GM18868 (cell line): ENCODE measurements around the gene KDM1B.
"Not testable (repeated sequence)": the region's sequence is repeated elsewhere in the genome, so short reads cannot be mapped to it uniquely, and the experiment has no call there.

Experiments used
- ATAC-seq: cut with Tn5 transposase; IDR thresholded peaks from one replicate; pipeline ENCODE4 v1.9.1; 2021; ENCODE audit warnings: mild to moderate bottlenecking, moderate library complexity; ENCODE audit not compliant: unreplicated experiment

The KDM1B gene

DNA sequence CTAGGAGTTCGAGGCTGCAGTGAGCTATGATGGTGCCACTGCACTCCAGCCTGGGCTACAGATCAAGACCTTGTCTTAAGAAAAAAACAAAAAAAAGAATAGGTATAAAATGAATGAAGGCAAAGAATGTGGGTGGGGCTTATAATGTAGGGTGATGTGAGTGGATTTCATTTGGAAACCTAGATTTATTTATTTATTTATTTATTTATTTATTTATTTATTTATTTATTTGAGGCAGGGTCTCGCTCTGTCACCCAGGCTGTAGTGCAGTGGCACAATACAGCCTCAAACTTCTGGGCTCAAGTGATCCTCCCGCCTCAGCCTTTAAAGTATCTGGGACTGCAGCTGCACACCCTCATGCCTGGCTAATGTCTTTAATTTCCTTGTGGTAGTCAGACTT is 3.8 kb upstream of the KDM1B start:
- not testable (repeated sequence) for ATAC-seq

GRCh38 chr6:18151801-18152200 is 3.4 kb upstream of the KDM1B start:
- ATAC-seq: no peak

DNA sequence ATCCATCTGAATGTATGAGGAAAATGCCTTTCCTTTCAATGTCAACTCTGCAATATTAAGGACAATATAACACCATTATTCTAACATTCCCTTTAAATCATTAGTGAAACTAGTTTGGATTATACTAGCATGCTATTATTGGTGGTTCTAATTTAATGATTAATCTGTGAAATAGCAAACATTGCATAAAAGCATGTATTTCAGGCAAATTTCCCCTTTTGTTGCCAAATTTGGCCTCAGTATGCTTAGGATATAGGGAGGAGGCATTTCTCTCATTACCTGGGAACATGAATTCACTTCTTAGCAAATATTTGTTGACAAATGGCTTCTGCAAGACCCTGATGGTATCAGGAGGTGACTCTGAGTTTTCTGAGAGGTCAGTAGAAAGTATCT is 1.9 kb upstream of the KDM1B start:
- ATAC-seq: no peak

DNA sequence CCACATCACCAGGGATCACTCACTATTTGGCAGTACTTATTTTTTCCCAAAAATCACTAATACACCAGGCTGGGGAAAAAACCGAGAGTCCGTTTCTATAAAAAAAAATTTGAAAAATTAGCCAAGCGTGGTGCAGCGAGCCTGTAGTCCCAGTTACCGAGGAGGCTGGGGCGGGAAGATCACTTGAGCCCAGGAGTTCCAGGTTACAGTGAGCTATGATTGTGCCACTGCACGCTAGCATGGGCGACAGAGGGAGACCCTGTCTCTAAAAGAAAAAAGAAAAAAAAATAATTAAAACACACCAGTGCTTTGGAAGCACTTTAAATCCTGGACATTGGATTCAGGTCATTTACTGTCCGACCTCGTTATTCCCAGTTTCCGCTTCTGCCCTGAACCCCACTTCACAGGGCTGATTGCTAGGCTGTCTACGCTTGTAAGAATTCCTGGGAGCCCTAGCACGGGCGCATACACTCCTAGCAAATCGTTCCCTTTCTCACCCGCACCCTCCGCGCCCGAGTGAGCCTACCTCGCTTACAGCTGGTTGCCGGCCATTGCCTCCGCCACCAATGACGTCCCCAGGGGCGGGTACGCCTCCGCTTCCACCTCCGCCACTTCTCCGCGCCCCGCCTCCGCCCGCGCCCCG is 594 bp upstream of the KDM1B start, which contains the start of gene TPMT:
TPMT (minus strand) TSS at position 571 of the 643 bp plus-strand sequence. CDS start 5,950 bp downstream, outside the sequence.
- ATAC-seq: peak; percentile 40

DNA sequence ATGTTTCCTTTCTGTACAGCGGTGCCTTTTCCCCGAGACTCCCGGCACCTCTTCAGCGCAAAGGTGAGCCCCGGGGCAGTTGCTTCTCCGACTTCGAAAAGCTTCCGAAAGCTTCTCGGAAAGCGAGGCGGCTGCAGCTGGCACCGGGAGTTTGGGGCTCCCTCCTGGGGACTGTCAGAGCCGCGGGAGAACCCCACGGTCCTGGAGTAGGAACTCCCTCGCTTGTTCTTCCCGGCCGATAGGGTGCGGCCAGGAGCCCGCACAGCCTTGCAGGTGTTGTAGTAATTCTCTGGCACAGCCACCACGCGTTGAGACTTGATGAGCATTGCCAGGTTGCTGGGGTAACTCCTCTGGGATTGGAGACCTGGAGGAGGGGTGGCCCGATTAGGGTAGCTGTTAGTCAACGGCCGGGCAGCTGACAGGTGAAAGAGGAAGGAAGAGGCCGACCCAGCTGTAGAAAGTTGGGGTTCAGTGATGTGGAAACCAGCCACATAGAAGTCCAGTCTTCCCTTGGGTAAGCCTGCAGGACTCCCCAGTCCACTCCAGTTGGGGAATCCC is 721 bp downstream of the KDM1B start:
- peak; percentile 42 for ATAC-seq

- no peak for ATAC-seq
Observed at GRCh38 chr6:18160911-18161310, 5.7 kb downstream of the KDM1B start.

DNA sequence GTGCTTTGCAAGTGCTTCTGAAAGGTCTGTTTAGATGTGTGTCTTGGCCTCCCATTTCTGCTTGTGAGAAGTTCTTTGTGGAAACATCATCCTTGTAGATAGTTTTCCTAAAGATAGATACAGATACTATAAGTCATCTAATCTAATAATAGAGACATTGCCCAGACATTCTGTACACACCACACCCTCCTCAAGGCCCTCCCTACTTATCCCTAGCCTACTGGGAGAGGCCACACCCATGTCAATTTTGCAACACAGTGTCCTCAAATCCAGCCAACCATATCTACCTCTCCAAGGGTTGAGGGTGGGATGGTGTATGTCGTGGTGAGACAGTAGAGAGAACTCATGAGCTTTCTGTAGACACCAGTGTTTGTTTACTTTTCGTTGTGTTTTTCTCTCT is 6.2 kb downstream of the KDM1B start:
- no peak for ATAC-seq

DNA sequence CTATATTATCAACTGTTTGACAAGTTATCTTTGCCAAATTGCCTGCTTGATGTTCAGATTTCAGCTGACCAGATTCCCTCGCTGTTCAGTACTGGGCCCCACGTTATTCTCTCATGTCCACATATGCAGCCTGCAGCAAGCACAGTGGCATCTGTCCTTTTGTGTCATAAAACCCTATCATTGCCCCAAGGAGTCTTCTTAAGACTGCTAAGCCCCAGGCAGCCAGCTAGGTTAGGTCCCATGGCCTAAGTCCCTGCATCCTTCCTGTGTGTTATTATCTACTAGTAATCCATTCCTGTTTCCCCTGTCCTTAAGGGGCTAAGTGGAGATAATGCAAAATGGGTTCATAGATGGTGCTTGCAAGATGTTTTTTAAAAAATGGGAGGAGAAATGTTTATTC is 7.2 kb downstream of the KDM1B start:
- ATAC-seq: no peak

DNA sequence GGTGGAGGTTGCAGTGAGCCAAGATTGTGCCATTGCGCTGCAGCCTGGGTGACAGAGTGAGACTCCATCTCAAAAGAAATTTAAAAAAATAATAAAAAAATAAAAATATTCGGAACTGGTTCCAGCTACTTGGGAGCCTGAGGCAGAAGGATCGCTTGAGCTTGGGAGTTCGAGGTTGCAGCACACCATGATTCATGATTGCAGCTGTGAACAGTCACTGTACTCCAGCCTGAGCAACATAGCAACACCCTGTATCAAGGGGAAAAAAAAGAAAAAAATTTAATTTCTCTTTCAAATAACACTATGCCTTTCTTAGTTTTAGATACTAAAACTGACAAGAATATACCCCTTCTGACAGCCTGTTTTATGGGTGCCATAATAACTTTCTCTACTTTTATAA is 10.5 kb downstream of the KDM1B start:
- no peak for ATAC-seq

DNA sequence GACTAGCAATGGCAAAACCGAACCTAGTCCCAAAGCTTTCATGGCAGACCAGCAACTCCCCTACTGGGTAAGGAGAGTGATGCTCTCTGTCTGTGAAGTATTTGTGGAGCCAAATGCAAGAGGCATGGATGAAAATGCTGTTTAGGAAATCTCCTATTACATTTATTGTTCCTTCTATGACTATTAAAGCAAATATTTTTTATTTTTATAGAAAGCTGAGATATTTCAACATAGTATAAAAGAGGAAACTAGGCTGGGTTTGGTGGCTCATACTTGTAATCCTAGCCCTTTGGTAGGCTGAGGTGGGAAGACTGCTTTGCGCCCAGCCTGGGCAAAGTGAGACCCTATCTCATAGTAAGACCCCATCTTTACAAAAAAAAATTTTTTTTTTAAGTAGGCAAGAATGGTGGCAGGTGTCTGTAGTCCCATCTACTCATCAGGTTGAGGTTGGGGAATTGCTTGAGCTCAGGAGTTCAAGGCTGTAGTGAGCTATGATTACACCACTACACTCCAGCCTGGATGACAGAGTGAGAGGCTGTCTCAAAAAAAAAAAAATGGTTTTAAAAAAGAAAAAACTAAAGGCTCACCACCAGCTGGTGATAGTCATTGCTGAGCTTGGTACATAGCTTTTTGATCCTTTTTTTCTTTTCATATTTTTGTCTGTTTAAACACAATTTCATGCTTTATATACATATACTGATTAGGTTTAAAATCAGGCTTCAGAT is 11.3 kb downstream of the KDM1B start:
- ATAC-seq: no peak

DNA sequence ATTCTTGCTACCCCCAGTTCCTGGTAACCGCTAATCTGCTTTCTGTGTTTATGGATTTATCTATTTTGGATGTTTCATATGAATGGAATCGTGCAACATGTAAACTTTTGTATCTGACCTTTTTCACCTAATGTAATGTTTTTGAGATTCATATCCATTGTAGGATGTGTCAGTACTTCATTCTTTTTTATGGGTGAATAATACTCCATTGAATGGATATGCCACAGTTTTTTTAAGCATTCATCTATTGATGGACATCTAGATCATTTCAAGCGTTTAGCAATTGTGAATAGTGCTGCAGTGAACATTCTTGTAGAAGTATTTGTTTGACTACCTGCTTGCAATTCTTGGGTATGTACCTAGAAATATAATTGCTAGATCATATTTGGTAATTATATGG is 13.0 kb downstream of the KDM1B start:
- ATAC-seq: no peak

DNA sequence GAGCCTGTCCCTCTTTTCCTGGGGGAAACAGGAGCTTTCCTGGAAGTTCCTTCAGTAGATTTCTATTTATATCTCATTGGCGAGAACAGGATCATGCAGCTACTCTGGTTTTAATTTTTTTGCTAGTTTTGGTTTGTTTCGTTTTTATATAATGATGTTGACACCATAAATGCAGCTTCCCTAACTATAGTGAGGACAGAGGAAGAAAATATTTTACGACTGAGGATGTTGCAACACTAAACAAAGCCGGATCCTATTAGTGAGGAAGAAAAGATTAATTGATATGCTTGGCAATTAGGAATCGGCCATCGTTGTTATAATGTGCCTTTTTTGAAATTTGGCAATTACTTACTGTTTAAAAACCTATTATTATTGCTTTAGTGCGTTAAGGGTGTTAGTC is 16.6 kb downstream of the KDM1B start:
- no peak for ATAC-seq

DNA sequence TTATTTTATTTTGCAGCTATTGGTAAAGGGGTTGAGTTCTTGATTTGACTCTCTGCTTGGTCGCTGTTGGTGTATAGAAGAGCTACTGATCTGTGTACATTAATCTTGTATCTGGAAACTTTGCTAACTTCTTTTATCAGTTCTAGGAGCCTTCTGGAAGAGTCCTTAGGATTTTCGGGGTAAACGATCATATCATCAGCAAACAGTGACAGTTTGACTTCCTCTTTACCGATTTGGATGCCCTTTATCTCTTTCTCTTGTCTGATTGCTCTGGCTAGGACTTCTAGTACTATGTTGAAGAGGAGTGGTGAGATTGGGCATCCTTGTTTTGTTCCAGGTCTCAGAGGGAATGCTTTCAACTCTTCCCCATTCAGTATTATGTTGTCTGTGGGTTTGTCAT is 21.0 kb downstream of the KDM1B start:
- ATAC-seq: not testable (repeated sequence)

DNA sequence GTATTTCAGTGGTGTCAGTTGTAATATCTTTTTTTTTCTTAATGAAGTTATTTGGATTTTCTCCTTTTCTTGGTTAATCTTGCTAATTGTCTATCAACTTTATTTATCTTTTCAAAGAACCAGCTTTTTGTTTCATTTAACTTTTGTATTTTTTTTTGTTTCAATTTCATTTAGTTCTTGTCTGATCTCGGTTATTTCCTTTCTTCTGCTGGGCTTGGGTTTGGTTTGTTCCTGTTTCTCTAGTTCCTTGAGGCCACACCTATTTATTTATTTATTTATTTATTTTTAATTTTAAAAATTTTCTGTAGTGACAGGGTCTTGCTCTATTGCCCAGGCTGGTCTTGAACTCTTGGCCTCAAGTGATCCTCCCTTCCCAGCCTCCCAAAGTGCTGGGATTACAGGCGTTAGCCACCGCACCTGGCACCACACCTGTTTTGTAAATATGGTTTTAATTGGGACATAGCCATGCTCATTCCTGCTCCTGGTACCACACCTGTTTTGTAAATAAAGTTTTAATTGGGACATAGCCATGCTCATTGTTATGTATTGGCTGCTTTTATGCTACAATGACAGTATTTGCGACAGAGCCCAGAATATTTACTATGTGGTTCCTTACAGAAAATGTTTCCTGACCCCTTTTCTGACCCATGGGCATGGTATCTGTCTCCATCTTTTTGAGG is 22.2 kb downstream of the KDM1B start:
- ATAC-seq: no peak

DNA sequence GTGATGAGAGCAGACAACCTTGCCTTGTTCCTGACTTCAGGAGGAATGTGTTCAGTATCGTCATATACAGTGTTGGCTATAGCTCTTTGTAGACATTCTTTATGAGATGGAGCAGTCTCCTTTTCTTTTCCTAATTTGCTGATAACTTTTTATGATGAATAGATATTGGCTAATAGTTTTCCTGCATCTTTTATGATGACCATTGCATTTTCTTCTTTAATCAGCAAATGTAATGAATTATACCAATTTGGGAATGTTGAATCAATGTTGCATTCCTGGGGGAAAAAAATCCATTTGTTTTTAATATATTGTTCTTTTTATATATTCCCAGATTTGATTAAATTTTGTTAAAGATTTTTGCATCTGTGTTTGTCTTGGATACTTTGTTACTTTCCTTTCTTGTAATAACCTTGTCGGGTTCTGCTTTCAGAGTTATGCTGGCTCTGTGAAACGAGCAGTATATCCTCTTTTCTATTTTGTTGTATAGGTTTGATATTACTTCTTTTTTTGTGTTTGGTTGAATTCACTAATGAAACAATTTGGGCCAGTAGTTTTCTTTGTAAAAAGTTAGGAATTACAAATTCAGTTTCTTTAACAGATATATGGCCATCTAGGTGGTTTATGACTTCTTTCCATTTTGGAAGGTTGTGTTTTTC is 23.9 kb downstream of the KDM1B start:
- ATAC-seq: no peak

DNA sequence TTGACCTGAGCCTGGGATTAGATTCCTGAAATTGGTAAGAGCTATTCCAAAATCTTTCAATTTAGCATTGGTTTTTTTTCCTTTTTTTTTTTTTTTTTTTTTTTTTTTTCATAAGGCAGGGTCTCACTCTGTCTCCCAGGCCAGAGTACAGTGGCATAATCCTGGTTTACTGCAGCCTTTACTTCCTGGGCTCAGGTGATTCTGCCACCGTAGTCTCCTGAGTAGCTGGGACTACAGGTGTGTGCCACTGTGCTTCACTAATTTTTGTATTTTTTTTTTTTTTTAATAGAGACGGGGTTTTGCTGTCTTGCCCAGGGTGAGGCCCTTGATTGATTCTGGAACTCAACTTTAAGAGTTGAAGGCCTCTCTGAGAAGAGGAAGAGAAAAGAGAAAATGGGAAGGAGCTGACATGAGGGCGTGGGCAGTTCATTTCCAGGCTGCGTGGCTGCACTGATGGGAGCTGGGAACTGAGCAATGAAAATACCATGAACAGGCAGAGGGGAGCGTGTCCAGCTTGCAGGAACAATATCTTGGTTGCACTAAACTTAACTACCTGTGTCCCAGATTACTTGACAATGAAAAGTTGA is 24.6 kb downstream of the KDM1B start:
- no peak for ATAC-seq

DNA sequence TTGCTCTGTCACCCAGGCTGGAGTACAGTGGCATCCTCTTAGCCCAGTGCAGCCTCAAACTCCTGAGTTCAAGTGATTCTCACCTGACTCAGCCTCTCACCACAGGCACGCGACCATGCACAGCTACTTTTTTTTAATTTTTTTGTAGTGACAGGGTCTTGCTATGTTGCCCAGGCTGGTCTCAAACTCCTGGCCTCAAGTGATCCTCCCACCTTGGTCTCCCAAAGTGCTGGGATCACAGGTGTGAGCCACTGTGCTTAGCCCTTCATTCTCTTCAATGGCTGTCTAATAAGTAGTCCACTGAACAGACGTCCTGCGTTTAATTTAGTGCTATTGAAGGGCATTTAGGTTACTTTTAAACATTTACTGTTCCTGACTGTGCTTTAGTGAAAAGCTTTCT is 27.3 kb downstream of the KDM1B start:
- ATAC-seq: no peak

DNA sequence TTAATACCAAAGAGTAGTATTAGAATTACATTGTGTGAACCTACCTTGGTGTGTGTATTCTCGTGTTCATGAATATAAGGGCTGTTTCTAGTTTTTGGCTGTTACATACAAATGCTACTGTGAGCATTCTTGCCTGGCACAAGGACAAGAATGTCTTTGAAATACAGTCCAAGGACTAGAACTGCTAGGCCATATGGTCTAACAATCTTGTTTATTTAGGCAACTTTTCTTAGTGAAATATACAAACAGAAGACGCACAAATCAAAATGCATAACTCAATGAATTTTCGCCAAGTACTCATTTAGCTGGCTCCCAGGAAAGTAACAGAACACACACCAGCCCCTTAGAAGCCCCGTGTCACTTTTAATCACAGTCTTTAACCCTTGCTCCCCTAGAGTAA is 28.5 kb downstream of the KDM1B start:
- ATAC-seq: no peak

GRCh38 chr6:18185624-18186023 is 30.4 kb downstream of the KDM1B start:
- no peak for ATAC-seq

GRCh38 chr6:18186033-18186432 is 30.8 kb downstream of the KDM1B start:
- ATAC-seq: peak; percentile 45
